Measurements from ENCODE around the gene SCFD2.

- TF ChIP-seq CTCF (IDR thresholded peaks at IDR 0.05; ENCODE audit: borderline replicate concordance, extremely low read depth, low read length, poor library complexity, severe bottlenecking) (no peak), EZH2 (IDR thresholded peaks at IDR 0.05; ENCODE audit: borderline replicate concordance, low read depth, low read length, severe bottlenecking) (no peak)
Observed at GRCh38 chr4:52867163-52867562, 498.7 kb downstream of the SCFD2 start.

Measured in DND-41 (cell line).